ENCODE measurements around the gene CPXM1.
A peak's percentile ranks its signal among the peaks of the same experiment; 100 is the strongest.

Gene CPXM1

GRCh38 chr20:2747676-2748235, 52.7 kb downstream of the CPXM1 start:
- no peak for DNase-seq

- peak in 1 of 2 donors; percentile 35 for DNase-seq
Observed at GRCh38 chr20:2746636-2747265, 53.7 kb downstream of the CPXM1 start.

DNA sequence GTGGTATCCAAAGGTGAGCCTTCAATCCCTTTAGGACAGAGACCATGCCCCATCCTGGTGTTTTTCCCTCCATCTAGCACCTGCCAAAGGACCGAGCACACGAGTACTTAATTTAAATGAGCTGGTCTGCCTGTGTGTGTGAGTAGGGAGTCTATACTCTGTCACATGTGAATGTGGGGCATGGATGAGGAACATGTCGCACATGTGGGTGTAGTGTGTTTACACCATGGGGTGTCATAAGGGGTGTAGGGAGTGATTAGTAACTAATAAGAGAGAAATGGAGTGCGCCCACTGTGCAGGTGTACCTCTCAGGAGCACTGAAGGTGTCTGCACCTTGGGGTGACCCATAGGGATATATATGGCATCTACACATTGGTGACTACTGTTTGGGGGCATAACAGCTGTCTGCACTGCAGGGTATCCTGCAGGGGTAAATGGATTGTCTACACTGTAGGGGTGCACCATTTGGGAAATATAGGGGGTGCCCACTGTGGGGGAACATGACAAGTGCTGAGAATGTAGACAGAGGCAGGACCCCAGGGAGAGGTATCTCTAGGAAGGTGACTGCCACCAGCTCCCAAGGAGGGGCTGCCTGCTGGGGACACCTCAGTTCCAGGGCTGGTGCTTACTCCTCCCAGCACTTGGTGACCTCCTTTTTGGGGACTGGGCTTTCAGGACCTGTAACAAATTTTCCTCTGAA, 54.3 kb downstream of the CPXM1 start:
- peak; percentile 17 to 57 for DNase-seq

DNA sequence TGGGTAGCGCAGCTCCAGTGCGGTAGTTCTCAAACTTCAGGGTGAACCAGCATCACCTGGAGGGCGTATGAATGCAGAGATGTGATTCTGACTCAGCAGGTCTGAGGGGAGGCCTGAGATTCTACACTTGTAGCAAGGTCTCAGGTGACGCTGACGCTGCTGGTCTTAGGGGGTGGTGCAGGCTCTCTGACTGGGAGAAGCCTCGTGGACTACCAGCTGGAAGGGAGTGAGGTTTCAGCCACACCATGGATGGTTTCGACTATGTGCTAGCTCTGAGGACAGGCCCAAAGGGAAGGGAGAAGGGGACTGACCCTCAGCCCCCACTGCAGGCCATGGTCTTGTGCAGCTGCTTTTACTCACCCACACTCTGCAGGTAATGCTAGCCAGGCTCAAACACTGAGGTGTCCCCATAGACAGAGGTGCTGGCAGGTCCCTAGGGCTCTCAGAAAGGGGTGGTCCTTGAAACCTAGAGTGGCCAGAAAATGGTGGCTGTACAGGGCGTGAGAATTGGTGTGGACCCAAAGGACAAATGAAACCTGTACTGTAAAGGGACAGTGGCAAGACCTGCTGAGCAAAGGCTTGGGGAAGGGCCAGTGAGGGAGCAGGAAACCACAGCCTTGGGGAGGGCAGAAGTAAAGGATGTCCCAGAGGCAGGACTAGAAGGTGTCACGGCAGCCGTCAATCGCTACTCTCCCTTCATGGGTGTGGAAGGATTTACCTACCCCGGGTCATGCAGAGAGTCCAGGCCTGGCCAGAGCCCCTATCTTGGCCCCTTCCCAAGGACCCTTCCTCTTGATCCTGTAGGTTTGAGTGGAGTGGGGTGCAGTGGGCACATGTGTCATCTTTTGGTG, 55.1 kb downstream of the CPXM1 start:
- DNase-seq, result no peak
